H1 (cell line): Measurements from ENCODE around the gene IL10. TPM values are rescaled to one million over a fixed set of nuclear protein-coding genes. Genes with fewer than 3 reads are reported as not detected.

Experiments
- NANOG ChIP-seq: IDR thresholded peaks from 2 replicates; pipeline ENCODE4 v1.6.1; 2011; ENCODE audit warnings: low read length, low read depth, mild to moderate bottlenecking, inconsistent platforms; ENCODE audit not compliant: insufficient read depth, poor library complexity, severe bottlenecking
- RAD21 ChIP-seq, 2 experiments: IDR thresholded peaks in 1 of 2; conservative IDR thresholded peaks in 1 of 2; 2 replicates each; pipeline ENCODE4 v1.6.1; 2011; ENCODE audit warnings: low read depth in 2 of 2, low read length in 2 of 2, improper control_type of control experiment in 1 of 2, inconsistent platforms in 1 of 2, mild to moderate bottlenecking in 1 of 2, moderate library complexity in 1 of 2
- SP2 ChIP-seq: IDR thresholded peaks from 2 replicates; pipeline ENCODE4 v1.6.1; 2012; ENCODE audit warnings: mild to moderate bottlenecking, low read length, inconsistent platforms
- SP4 ChIP-seq: IDR thresholded peaks from 2 replicates; pipeline ENCODE4 v1.6.1; 2012; ENCODE audit warnings: low read length, inconsistent platforms
- polyA plus RNA-seq, 7 experiments: library from polyadenylated mRNA; depleted of rRNA in 3 of 7; stranded (reverse) in 5 of 7; unstranded in 2 of 7; fragments of >200 nt in 5 of 7; fragments of 200-250 nt in 2 of 7; gene quantifications; 1 replicate in 5 of 7; 2 replicates in 1 of 7; 4 replicates in 1 of 7; pipeline versions ENCODE4 v1.2.1 to v1.2.3, GENCODE V29; 2011 to 2013; ENCODE audit warnings: missing spikeins in 2 of 7, mixed read lengths in 2 of 7
- total RNA-seq: library from RNA; stranded (reverse); fragmentation: NEBNext Ultra II Directional; extraction: Animal tissue kit (Norgen Biotek cat#: 25700); gene quantifications from 2 replicates; pipeline ENCODE4 v1.2.1, GENCODE V29; 2021
- TF ChIP-seq, protein P1 (sequence below), 3 experiments: IDR thresholded peaks; 1 replicate in 2 of 3; 2 replicates in 1 of 3; pipeline versions ENCODE4 v1.5.1 to v1.6.1; 2011; ENCODE audit warnings: low read length in 3 of 3, mild to moderate bottlenecking in 3 of 3, inconsistent platforms in 2 of 3, low read depth in 1 of 3, moderate library complexity in 1 of 3; ENCODE audit not compliant: insufficient read depth in 1 of 3; ENCODE audit errors: control extremely low read depth in 1 of 3

The IL10 gene
- total and polyA plus RNA-seq, 2 of the 8 experiments (the other 6 are each of a cell fraction or from before 2014, with no cell fraction given), result not detected

DNA sequence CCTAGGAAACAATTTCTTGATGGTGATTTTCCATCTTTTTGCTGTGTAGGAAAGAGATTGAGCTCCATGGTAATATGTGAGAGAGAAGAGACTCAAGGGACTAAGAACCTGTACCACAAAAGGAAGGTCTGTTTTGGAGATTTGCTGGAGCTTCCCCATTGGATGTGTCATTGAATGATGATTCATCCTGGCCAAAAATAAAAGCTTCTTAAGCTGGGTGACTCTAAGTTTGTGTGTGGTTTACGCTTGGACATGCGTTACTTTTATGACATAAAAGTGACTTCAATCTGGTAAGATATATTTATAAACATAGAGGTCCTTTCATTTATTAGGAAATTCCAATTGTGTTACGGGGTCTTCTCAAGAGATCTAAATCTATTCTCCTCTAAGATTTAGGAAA lies 19.2 kb downstream of the IL10 start (continued):
- TF ChIP-seq NANOG (no peak), SP2 (no peak), RAD21 (IDR thresholded peaks at IDR 0.05 in 1 of 2, conservative IDR thresholded peaks at IDR 0.05 in 1 of 2; ENCODE audit: low read depth in 2 of 2, low read length in 2 of 2) (no peak), SP4 (no peak)
- TF ChIP-seq, protein P1, sequence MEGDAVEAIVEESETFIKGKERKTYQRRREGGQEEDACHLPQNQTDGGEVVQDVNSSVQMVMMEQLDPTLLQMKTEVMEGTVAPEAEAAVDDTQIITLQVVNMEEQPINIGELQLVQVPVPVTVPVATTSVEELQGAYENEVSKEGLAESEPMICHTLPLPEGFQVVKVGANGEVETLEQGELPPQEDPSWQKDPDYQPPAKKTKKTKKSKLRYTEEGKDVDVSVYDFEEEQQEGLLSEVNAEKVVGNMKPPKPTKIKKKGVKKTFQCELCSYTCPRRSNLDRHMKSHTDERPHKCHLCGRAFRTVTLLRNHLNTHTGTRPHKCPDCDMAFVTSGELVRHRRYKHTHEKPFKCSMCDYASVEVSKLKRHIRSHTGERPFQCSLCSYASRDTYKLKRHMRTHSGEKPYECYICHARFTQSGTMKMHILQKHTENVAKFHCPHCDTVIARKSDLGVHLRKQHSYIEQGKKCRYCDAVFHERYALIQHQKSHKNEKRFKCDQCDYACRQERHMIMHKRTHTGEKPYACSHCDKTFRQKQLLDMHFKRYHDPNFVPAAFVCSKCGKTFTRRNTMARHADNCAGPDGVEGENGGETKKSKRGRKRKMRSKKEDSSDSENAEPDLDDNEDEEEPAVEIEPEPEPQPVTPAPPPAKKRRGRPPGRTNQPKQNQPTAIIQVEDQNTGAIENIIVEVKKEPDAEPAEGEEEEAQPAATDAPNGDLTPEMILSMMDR (IDR thresholded peaks at IDR 0.05; ENCODE audit: control extremely low read depth in 1 of 3, insufficient read depth in 1 of 3, low read depth in 1 of 3, low read length in 3 of 3), result no peak
